ENCODE data around the gene NPC2. TPM values are rescaled to one million over a fixed set of nuclear protein-coding genes. Genes with fewer than 3 reads are reported as not detected.

The NPC2 gene
- total and polyA plus RNA-seq, 3 experiments from 2014 or later = 17.1 to 75.6 (median 18.3) TPM

DNA sequence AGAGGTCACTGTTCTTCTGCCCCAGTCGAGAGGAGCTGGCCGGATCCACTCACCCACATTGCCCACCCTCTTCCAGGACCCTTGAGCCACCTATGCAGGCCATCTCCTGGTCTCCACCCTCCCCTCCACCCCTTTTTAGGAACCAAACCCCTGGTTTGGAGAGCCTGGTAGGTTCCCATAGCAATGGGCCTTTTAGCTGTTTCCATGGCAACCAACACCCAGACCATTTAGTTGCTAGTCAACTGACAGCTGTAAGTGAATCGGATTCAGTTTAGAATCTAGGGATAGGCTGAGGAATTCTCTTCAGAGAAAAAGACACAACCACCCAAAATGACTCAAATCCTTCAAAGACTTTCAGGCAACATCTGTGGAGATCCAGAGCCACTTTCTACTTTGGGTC is 16.5 kb downstream of the NPC2 start:
- ChIA-PET POLR2A (no interaction called here), CTCF (no interaction called here)
- no peak overlapping the region for H3K27ac ChIP-seq (ENCODE audit: low read depth, low read length)
- no peaks in the 10 kb centered on the region for H3K27me3 ChIP-seq (ENCODE audit: insufficient read depth, low read length, poor library complexity, severe bottlenecking)
- peaks cover 0 to 51% (median 18%) of the 10 kb centered on the region in 3 donors for H3K36me3 Mint-ChIP-seq
- peaks cover 4% of the 10 kb centered on the region for H3K36me3 ChIP-seq (ENCODE audit: insufficient read depth, low read length)
- H3K4me3 ChIP-seq (ENCODE audit: low read length) = no peak overlapping the region
- no peaks in the 10 kb centered on the region for H3K4me1 Mint-ChIP-seq
- H3K9me3 ChIP-seq (ENCODE audit: low read length) = no peaks in the 10 kb centered on the region
- H3K4me1 ChIP-seq (ENCODE audit: insufficient read depth, low read length) = no peaks in the 10 kb centered on the region
- H3K4me3 Mint-ChIP-seq = no peak overlapping the region
- H3K27ac Mint-ChIP-seq = peak overlapping the region in 1 of 8 donors; percentile 50
- no peaks in the 10 kb centered on the region for H3K27me3 Mint-ChIP-seq
- DNase-seq = no peak
- peaks cover 0 to 2% (median 0%) of the 10 kb centered on the region in 5 donors for H3K9me3 Mint-ChIP-seq

DNA sequence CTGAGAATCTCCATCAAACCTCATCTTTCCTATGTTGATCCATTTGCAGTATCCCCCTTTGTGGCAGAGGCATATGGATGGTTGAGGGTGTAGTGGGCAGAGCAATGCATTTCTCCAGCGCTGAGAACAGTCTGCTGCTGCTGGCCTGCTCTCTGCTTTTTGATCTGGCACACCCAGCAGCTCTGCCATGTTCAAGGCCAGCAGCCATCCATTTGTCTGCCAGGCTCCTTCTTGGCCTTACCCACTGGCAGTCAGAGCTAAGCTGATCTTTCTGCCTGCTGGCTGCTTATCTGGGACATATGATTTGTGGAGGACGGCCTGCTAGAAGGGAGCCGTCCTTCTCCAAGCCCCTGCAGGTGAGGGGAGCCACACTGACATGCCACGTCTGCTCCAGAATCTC is 17.0 kb downstream of the NPC2 start:
- Histone ChIP-seq H3K27me3 (ENCODE audit: insufficient read depth, low read length, poor library complexity, severe bottlenecking) (no peaks in the 10 kb centered on the region), H3K27ac (ENCODE audit: low read depth, low read length) (no peak overlapping the region), H3K36me3 (ENCODE audit: insufficient read depth, low read length) (no peaks in the 10 kb centered on the region), H3K9me3 (ENCODE audit: low read length) (no peaks in the 10 kb centered on the region), H3K4me3 (ENCODE audit: low read length) (no peak overlapping the region), H3K4me1 (ENCODE audit: insufficient read depth, low read length) (no peaks in the 10 kb centered on the region)
- no peak for DNase-seq
- Mint-ChIP-seq H3K9me3 (peaks cover 0 to 2% (median 0%) of the 10 kb centered on the region in 5 donors), H3K4me3 (no peak overlapping the region), H3K36me3 (peaks cover 0 to 46% (median 15%) of the 10 kb centered on the region in 3 donors), H3K27ac (no peak overlapping the region), H3K27me3 (no peaks in the 10 kb centered on the region), H3K4me1 (no peaks in the 10 kb centered on the region)
- ChIA-PET CTCF (no interaction called here), POLR2A (no interaction called here)

DNA sequence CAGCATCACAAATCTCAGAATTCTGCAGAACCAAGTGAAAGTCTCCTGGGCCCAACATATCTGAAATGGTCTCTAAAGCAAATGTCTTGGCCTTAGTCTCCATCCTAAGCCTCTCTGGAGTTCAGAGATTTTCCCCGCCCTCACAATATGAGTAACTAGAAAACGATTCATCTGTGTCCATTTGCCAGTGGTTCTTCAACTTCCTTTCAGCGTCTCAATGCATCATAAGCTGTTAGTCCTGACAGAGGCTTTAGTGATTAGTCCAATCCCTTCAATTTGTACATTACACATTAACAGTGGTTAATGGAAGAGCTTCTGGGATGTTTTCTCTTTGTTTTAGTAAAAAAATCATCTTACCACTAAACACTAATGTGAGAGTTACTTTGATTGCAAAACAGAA is 17.4 kb downstream of the NPC2 start:
- no peaks in the 10 kb centered on the region for H3K27me3 Mint-ChIP-seq
- H3K4me1 ChIP-seq (ENCODE audit: insufficient read depth, low read length) = no peaks in the 10 kb centered on the region
- H3K4me1 Mint-ChIP-seq = no peaks in the 10 kb centered on the region
- no peak overlapping the region for H3K4me3 ChIP-seq (ENCODE audit: low read length)
- no peaks in the 10 kb centered on the region for H3K27me3 ChIP-seq (ENCODE audit: insufficient read depth, low read length, poor library complexity, severe bottlenecking)
- no peaks in the 10 kb centered on the region for H3K9me3 ChIP-seq (ENCODE audit: low read length)
- ChIA-PET POLR2A (no interaction called here), CTCF (no interaction called here)
- H3K36me3 Mint-ChIP-seq = peaks cover 0 to 41% (median 12%) of the 10 kb centered on the region in 3 donors
- H3K36me3 ChIP-seq (ENCODE audit: insufficient read depth, low read length) = no peaks in the 10 kb centered on the region
- H3K27ac Mint-ChIP-seq = no peak overlapping the region
- DNase-seq = no peak
- H3K9me3 Mint-ChIP-seq = peaks cover 0 to 2% (median 0%) of the 10 kb centered on the region in 5 donors
- H3K27ac ChIP-seq (ENCODE audit: low read depth, low read length) = no peak overlapping the region
- H3K4me3 Mint-ChIP-seq = no peak overlapping the region

DNA sequence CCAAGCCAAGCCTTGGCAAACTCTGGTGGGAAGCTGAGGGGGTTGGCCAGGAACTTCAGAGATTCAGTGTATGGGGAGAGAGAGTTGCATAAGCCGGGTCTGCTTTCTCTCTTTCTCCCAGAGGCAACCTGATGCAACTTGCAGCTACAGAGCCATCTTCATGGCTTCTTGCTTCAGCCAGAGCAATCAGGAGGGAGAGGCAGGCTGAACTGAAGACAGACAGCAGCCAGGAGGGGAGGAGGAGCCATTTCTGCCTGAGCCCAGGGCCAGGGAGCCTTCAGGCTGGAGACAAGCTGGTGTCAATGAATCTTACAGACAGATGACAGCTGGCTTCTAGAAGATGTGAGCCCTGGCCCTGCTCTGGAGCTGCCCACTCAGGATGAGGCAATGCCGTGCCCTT is 18.7 kb downstream of the NPC2 start:
- Histone ChIP-seq H3K27ac (ENCODE audit: low read depth, low read length) (no peak overlapping the region), H3K4me3 (ENCODE audit: low read length) (no peak overlapping the region), H3K9me3 (ENCODE audit: low read length) (no peaks in the 10 kb centered on the region), H3K27me3 (ENCODE audit: insufficient read depth, low read length, poor library complexity, severe bottlenecking) (no peaks in the 10 kb centered on the region), H3K4me1 (ENCODE audit: insufficient read depth, low read length) (no peaks in the 10 kb centered on the region), H3K36me3 (ENCODE audit: insufficient read depth, low read length) (no peaks in the 10 kb centered on the region)
- ChIA-PET CTCF (no interaction called here), POLR2A (no interaction called here)
- H3K9me3 Mint-ChIP-seq = peaks cover 0 to 2% (median 0%) of the 10 kb centered on the region in 5 donors
- no peaks in the 10 kb centered on the region for H3K4me1 Mint-ChIP-seq
- no peaks in the 10 kb centered on the region for H3K27me3 Mint-ChIP-seq
- H3K4me3 Mint-ChIP-seq = no peak overlapping the region
- H3K36me3 Mint-ChIP-seq = peaks cover 0 to 28% (median 9%) of the 10 kb centered on the region in 3 donors
- no peak overlapping the region for H3K27ac Mint-ChIP-seq
- DNase-seq = no peak

DNA sequence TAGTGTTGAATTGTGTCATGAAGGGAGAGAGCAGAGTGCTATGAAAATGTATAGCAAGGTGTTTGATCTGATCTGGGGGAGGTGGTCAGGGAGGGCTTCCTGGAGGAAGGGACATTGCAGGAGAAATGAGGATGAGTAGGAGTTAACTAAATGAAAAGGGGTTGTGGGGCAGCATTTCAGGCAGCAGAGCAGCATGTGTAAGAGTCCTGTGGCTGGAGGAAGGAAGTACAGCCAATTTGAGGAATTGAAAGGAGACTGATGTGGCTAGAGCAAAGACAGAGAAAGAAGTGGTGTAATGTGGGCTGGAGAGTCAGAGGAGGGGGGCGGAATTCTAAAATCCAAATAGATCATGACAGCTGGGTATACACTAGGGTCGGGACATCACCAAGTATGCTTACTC is 20.5 kb downstream of the NPC2 start:
- Mint-ChIP-seq H3K4me1 (no peaks in the 10 kb centered on the region), H3K9me3 (peaks cover 0 to 2% (median 0%) of the 10 kb centered on the region in 5 donors), H3K36me3 (peaks cover 0 to 16% (median 7%) of the 10 kb centered on the region in 3 donors), H3K27me3 (peaks cover 0 to 1% of the 10 kb centered on the region in 2 donors), H3K4me3 (no peak overlapping the region), H3K27ac (no peak overlapping the region)
- no peaks in the 10 kb centered on the region for H3K4me1 ChIP-seq (ENCODE audit: insufficient read depth, low read length)
- no peak overlapping the region for H3K27ac ChIP-seq (ENCODE audit: low read depth, low read length)
- CTCF ChIA-PET = no interaction called here
- no peaks in the 10 kb centered on the region for H3K27me3 ChIP-seq (ENCODE audit: insufficient read depth, low read length, poor library complexity, severe bottlenecking)
- no peaks in the 10 kb centered on the region for H3K9me3 ChIP-seq (ENCODE audit: low read length)
- no peaks in the 10 kb centered on the region for H3K36me3 ChIP-seq (ENCODE audit: insufficient read depth, low read length)
- H3K4me3 ChIP-seq (ENCODE audit: low read length) = no peak overlapping the region
- POLR2A ChIA-PET = no interaction called here
- no peak for DNase-seq

DNA sequence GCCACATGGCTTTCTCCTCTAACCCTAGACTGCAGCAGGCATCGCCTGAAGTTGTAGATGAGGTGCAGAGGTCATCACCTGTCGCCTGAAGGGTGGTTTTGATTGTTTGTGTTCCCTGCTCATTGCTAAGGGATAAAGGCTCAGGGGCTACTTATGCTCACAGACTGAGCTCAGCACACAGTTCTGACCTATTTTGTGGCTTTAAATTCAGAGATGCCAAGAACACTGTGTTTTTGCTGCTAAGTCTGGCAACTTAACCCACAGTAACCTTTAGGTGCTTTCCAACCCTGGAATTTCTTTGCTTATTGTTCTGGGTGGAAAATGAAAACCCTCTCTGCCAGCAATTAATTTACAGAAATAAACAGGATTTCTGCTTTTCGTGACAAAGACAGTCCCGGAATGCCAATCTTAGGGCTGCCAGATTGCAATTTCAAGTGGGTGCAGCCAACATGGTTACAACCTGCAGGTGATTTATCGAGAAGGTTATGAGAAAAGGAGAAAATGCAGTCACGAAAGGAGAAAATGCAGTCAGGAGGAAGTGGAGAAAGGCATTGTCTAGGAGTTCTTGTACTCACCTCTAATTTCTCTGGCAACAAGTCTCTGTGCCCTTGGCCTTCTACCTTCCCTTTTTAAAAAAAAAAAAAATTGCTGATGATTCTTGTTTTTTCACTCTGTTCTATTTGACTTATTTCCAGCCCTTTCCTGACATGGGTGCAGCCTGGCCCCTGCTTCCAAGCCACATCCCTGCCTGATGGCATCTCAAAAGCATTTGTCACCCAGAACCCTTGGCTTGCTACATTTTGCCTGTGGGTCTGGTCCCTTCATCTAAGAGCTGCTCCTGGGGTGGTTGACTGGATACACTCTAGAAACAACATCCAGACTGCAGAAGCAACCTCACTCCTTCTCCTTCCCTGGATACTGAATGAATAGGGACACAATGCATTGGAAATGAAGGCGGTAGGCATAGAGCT is 23.3 kb downstream of the NPC2 start:
- Mint-ChIP-seq H3K4me3 (no peak overlapping the region), H3K4me1 (no peaks in the 10 kb centered on the region), H3K27me3 (peaks cover 0 to 1% of the 10 kb centered on the region in 2 donors), H3K27ac (no peak overlapping the region), H3K36me3 (peaks cover 0 to 10% (median 5%) of the 10 kb centered on the region in 3 donors), H3K9me3 (peaks cover 0 to 2% (median 0%) of the 10 kb centered on the region in 5 donors)
- CTCF ChIA-PET = no interaction called here
- H3K27ac ChIP-seq (ENCODE audit: low read depth, low read length) = no peak overlapping the region
- no peak overlapping the region for H3K4me3 ChIP-seq (ENCODE audit: low read length)
- no peaks in the 10 kb centered on the region for H3K36me3 ChIP-seq (ENCODE audit: insufficient read depth, low read length)
- no peaks in the 10 kb centered on the region for H3K9me3 ChIP-seq (ENCODE audit: low read length)
- POLR2A ChIA-PET = no interaction called here
- H3K4me1 ChIP-seq (ENCODE audit: insufficient read depth, low read length) = no peaks in the 10 kb centered on the region
- H3K27me3 ChIP-seq (ENCODE audit: insufficient read depth, low read length, poor library complexity, severe bottlenecking) = no peaks in the 10 kb centered on the region
- no peak for DNase-seq

DNA sequence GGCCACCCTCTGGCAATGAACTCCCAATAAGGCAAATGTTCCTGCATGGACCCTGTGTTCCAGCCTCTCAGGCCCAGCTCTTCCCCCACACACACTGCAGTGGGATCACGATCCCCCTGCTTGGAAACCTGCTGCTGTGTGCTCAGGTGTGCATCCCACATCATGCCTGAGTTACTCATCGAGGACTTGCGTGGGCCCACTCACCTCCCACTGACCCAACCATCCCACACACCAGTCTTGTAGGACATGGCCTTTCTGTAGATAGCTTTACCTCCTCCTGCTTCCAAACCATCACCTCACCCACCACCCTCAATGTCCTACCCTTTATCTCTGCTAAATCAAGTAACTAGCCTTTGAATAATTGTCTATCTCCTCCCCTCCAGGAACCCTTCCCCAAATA is 24.6 kb downstream of the NPC2 start:
- Histone ChIP-seq H3K9me3 (ENCODE audit: low read length) (no peaks in the 10 kb centered on the region), H3K36me3 (ENCODE audit: insufficient read depth, low read length) (no peaks in the 10 kb centered on the region), H3K27me3 (ENCODE audit: insufficient read depth, low read length, poor library complexity, severe bottlenecking) (no peaks in the 10 kb centered on the region), H3K27ac (ENCODE audit: low read depth, low read length) (no peak overlapping the region), H3K4me1 (ENCODE audit: insufficient read depth, low read length) (no peaks in the 10 kb centered on the region), H3K4me3 (ENCODE audit: low read length) (no peak overlapping the region)
- peaks cover 0 to 1% of the 10 kb centered on the region in 2 donors for H3K27me3 Mint-ChIP-seq
- peaks cover 0 to 6% (median 3%) of the 10 kb centered on the region in 3 donors for H3K36me3 Mint-ChIP-seq
- no peak overlapping the region for H3K4me3 Mint-ChIP-seq
- H3K27ac Mint-ChIP-seq = no peak overlapping the region
- CTCF ChIA-PET = no interaction called here
- no peaks in the 10 kb centered on the region for H3K4me1 Mint-ChIP-seq
- DNase-seq = no peak
- POLR2A ChIA-PET = no interaction called here
- H3K9me3 Mint-ChIP-seq = peaks cover 0 to 2% (median 0%) of the 10 kb centered on the region in 5 donors

DNA sequence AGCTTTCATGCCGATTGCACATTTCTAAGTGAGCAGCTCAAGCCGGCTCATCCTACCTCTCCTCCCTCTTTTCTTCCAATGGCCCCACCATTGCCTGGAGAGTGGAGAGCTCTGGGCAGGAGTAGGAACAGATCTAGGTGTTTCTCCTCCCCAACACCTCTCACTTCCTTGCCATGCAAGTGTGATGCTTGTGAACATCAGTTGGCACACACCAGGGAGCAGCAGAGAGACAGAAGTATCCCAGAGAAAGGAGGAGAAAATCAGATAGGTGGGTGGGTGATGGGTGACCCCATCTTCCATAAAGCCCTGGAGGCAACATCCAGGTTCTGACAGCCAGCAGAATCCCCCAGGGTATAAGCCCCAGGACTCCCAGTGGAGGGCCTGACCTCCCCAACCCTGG is 27.8 kb downstream of the NPC2 start:
- Histone ChIP-seq H3K36me3 (ENCODE audit: insufficient read depth, low read length) (no peaks in the 10 kb centered on the region), H3K4me3 (ENCODE audit: low read length) (no peak overlapping the region), H3K27ac (ENCODE audit: low read depth, low read length) (no peak overlapping the region), H3K4me1 (ENCODE audit: insufficient read depth, low read length) (no peaks in the 10 kb centered on the region), H3K27me3 (ENCODE audit: insufficient read depth, low read length, poor library complexity, severe bottlenecking) (no peaks in the 10 kb centered on the region), H3K9me3 (ENCODE audit: low read length) (no peaks in the 10 kb centered on the region)
- Mint-ChIP-seq H3K27ac (no peak overlapping the region), H3K4me1 (no peaks in the 10 kb centered on the region), H3K9me3 (no peaks in the 10 kb centered on the region), H3K27me3 (peaks cover 13 to 14% of the 10 kb centered on the region in 2 donors), H3K36me3 (no peaks in the 10 kb centered on the region), H3K4me3 (no peak overlapping the region)
- no peak for DNase-seq
- ChIA-PET CTCF (no interaction called here), POLR2A (interaction anchor here (0.6 kb wide), 1 partner anchor 212 kb away, joined by 5 read pairs; no protein-coding TSS in a partner anchor)

Data from CD8-positive, alpha-beta memory T cell (primary cell).